CD4-positive, alpha-beta T cell treated with Interleukin-17A for 4 hours (primary cell): ENCODE results near the gene CCDC57.

Experiments
- DNase-seq: peaks from one replicate; pipeline ENCODE4 v3.0.0-alpha.2; 2020; ENCODE audit warnings: mixed read lengths

Gene CCDC57

GRCh38 chr17:82088838-82089722 is 123.6 kb downstream of the CCDC57 start:
- peak; percentile 1 for DNase-seq

GRCh38 chr17:82087961-82088837 is 124.4 kb downstream of the CCDC57 start:
- peak; percentile 1 for DNase-seq

GRCh38 chr17:82086941-82087906 is 125.4 kb downstream of the CCDC57 start:
- peak; percentile 1 for DNase-seq

- DNase-seq, result no peak
These were observed 126.5 kb downstream of the CCDC57 start for GRCh38 chr17:82085931-82086764.

- no peak for DNase-seq
These were observed 127.4 kb downstream of the CCDC57 start for GRCh38 chr17:82085031-82085861.

GRCh38 chr17:82084373-82085030 is 128.1 kb downstream of the CCDC57 start:
- no peak for DNase-seq

- DNase-seq, result no peak
These were observed 128.9 kb downstream of the CCDC57 start for GRCh38 chr17:82083533-82084359.

- no peak for DNase-seq
These were observed 129.6 kb downstream of the CCDC57 start for GRCh38 chr17:82083009-82083408.

GRCh38 chr17:82082456-82082855 is 130.2 kb downstream of the CCDC57 start:
- DNase-seq, result no peak

GRCh38 chr17:82081966-82082365 is 130.7 kb downstream of the CCDC57 start:
- no peak for DNase-seq

GRCh38 chr17:82081546-82081945 is 131.1 kb downstream of the CCDC57 start:
- no peak for DNase-seq

- no peak for DNase-seq
These were observed 131.7 kb downstream of the CCDC57 start for GRCh38 chr17:82080789-82081464.

GRCh38 chr17:82080048-82080788 is 132.4 kb downstream of the CCDC57 start:
- no peak for DNase-seq

- no peak for DNase-seq
These were observed 133.5 kb downstream of the CCDC57 start for GRCh38 chr17:82079001-82079677.

GRCh38 chr17:82078433-82078832 is 134.2 kb downstream of the CCDC57 start:
- no peak for DNase-seq

GRCh38 chr17:82077617-82078358 is 134.9 kb downstream of the CCDC57 start:
- DNase-seq, result no peak
